GM12865 (cell line): ENCODE measurements around the gene IL13RA2.

Source experiments
- DNase-seq: peaks from one replicate; pipeline ENCODE4 v3.0.0; 2010; ENCODE audit warnings: low read depth
- H3K4me3 ChIP-seq: 2 replicates; pipeline ENCODE4 v1.5.1; 2011; ENCODE audit warnings: mild to moderate bottlenecking, low read depth, low read length, control low read depth
- TF ChIP-seq, protein P1 (sequence below): IDR thresholded peaks from 2 replicates; pipeline ENCODE4 v1.5.1; 2011; ENCODE audit warnings: low read length, control low read depth, low read depth, inconsistent platforms; ENCODE audit not compliant: insufficient read depth; ENCODE audit errors: missing control alignments

The IL13RA2 gene

DNA sequence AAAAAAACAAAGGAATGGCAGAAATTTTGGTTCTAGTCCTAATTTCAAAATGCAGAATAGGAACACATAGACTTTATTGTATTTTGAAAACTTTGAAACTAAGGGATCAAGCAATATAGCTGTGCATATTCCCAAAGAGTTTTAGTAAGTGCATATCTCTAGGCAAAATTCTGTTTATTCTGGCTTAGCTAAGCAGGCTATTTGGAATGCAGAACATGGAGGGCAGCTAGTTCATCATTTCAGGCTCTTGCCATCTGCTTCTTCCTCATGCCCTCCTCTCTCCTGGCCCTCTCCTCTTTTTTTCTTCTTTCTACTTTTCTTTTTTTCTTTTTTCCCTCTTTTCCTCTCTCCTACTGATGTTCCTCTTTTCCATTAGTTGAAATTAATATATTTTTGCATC is 12.0 kb upstream of the IL13RA2 start:
- DNase-seq: no peak
- no peak overlapping the region for H3K4me3 ChIP-seq
- TF ChIP-seq, protein P1, sequence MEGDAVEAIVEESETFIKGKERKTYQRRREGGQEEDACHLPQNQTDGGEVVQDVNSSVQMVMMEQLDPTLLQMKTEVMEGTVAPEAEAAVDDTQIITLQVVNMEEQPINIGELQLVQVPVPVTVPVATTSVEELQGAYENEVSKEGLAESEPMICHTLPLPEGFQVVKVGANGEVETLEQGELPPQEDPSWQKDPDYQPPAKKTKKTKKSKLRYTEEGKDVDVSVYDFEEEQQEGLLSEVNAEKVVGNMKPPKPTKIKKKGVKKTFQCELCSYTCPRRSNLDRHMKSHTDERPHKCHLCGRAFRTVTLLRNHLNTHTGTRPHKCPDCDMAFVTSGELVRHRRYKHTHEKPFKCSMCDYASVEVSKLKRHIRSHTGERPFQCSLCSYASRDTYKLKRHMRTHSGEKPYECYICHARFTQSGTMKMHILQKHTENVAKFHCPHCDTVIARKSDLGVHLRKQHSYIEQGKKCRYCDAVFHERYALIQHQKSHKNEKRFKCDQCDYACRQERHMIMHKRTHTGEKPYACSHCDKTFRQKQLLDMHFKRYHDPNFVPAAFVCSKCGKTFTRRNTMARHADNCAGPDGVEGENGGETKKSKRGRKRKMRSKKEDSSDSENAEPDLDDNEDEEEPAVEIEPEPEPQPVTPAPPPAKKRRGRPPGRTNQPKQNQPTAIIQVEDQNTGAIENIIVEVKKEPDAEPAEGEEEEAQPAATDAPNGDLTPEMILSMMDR: no peak

DNA sequence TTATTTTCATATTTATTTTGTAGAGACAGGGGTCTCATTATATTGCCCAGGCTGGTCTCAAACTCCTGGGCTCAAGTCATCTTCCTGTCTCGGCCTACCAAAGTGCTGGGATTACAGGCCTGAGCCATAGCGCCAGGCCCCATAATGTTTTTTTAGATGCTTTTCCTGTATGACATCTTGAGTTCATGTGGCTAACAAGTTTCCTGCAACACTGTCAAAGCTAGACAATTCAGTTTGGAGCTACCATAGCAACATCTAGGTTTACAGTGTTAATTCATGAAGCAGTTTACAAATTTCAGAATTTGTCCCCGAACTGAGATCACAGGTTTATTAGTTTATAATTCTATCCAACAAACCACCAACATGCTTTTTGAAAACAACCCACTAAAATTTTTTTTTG is 6.4 kb upstream of the IL13RA2 start:
- no peak overlapping the region for H3K4me3 ChIP-seq
- DNase-seq: no peak
- TF ChIP-seq, protein P1: no peak

DNA sequence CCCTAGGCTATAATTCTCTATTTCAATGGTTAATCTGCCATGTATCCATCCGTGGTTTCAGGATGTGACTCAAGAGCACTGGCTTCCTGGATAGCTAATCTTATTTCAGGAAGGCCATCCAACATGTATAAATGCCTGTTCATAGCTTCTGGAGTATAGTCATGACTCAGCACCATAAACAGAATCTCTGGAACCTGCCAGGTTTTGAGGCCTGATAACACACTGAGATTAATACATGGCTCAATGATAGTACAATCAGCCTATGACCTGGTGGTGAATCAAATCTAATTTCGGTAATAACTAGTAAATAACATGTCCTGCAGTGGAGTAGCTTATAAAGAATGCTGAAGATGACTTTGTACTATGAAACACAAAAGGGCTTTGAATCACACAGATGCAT is 5.7 kb upstream of the IL13RA2 start:
- no peak overlapping the region for H3K4me3 ChIP-seq
- DNase-seq: no peak
- TF ChIP-seq, protein P1: no peak

DNA sequence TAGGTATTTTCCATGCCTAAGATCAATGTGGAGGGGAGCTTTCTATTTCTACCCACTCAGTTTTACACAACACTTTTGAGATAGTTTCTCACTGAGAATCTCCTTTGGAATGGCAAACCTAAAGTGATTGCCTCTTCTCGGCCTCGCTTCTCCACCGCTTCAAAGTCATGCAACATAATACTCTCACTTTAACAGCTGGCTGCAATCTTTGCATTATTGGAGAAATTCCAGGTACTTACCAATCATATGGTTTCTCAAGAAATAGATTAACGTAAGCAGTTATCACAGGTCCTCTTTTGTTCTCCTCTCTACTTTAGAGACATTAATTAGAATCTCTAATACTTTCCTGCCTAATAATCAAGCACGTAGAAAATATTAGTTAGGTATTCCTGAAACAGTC is 3.7 kb upstream of the IL13RA2 start:
- TF ChIP-seq, protein P1: no peak
- H3K4me3 ChIP-seq: no peak overlapping the region
- DNase-seq: no peak

DNA sequence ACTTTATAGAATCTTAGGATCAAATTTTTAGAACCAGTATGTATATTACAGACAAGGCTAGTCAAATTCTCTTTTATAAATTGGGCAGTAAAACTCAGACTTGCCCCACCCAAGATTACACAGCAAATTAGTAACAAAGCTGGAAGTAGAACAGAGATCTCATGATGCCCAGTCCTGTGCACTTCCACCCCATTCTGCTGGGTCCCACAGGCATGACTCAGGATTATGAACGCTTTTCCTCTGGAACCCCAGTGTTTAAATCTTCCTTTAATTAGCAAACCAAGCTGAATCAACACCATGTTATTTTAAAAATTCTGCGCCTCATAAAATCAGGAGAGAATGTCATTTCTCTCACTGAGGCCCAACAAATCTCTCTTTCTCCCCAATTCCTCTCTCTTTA is 1.5 kb upstream of the IL13RA2 start:
- H3K4me3 ChIP-seq: no peak overlapping the region
- TF ChIP-seq, protein P1: no peak
- DNase-seq: no peak

DNA sequence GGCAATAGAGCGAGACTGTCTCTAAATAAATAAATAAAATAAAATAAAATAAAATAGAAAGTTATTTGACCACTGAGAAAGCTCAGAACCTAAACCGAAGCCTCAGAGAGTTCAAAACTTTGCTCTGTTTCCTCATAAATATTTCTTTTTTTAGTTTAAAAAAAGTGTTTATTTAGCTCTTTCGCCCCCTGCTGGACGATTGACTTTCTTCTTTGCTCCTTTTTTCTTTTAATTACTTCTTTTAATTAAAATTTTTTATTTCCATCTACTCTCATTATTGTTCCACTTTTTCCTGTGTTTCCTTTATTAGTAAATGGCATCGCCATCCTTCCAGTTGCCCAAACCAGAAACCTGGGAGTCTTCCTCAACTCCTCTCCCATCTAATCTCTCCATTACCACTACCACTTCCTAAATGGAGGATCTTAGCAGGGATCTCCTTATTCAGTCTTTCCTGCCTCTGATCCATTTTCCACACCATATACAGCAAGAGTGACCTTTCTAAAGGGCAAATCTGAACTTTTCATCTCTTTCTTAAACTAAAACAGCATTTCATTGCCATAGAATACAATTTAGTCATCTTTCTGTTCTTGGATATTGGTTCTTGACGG is 728 bp upstream of the IL13RA2 start:
- no peak overlapping the region for H3K4me3 ChIP-seq
- DNase-seq: peak; percentile 4
- TF ChIP-seq, protein P1: no peak

DNA sequence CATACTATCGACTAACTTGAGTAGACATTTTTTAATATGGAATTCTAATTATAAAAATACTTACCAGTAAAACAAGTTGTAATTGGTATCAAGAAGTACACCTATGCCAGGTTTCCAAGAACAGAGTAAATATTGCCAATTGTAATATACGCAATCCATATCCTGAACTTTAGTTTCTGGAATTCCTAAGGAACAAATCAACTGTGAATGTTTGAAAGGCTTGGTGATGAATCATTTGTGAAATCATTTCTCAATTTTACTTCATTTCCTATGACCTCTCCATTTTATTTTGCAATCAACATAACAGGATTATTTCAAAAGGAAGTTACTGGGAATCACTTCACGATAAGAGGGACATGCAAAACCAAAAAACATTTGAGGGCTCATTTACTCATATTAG is 3.7 kb downstream of the IL13RA2 start:
- TF ChIP-seq, protein P1: no peak
- no peak for DNase-seq
- no peak overlapping the region for H3K4me3 ChIP-seq
